Peyer's patch (tissue), 4 donors: Measurements from ENCODE around the gene SMCP. TPM values are rescaled to one million over a fixed set of nuclear protein-coding genes. Genes with fewer than 3 reads are reported as not detected.

Experiments used
- DNase-seq, 3 donors: peaks; one replicate each; pipeline ENCODE4 v3.0.0-alpha.2; 2017 to 2019
- H3K27ac ChIP-seq, 4 donors: fragments of 200-600 bp; sonication (generic); one replicate each; pipeline ENCODE4 v1.5.1; 2016 to 2019
- H3K27me3 ChIP-seq, 2 donors: fragments of 200-600 bp; sonication (generic); one replicate each; pipeline ENCODE4 v1.5.1; 2019
- H3K36me3 ChIP-seq, 3 donors: fragments of 200-600 bp; sonication (generic); one replicate each; pipeline ENCODE4 v1.5.1; 2016 to 2019
- H3K4me1 ChIP-seq, 4 donors: fragments of 200-600 bp; sonication (generic); one replicate each; pipeline ENCODE4 v1.5.1; 2016 to 2019
- H3K4me3 ChIP-seq, 4 donors: fragments of 200-600 bp; sonication (generic); 1 replicate in 3 of 4; 2 replicates in 1 of 4; pipeline ENCODE4 v1.5.1; 2016 to 2019; ENCODE audit warnings: mild to moderate bottlenecking in 1 of 4
- H3K9me3 ChIP-seq, 4 donors: fragments of 200-600 bp; sonication (generic); one replicate each; pipeline ENCODE4 v1.5.1; 2016 to 2019; ENCODE audit warnings: mild to moderate bottlenecking in 1 of 4
- CTCF ChIP-seq, 6 experiments: fragments of 450-650 bp in 4 of 6; fragments of 200-600 bp in 2 of 6; sonication (generic) in 1 of 6; IDR thresholded peaks; one replicate each; pipeline ENCODE4 v1.5.1; 2017 to 2019; ENCODE audit warnings: antibody characterized with exemption in 6 of 6, mild to moderate bottlenecking in 3 of 6, moderate library complexity in 1 of 6
- POLR2A ChIP-seq, 2 donors: fragments of 450-650 bp; IDR thresholded peaks; one replicate each; pipeline ENCODE4 v1.5.1; 2017; ENCODE audit warnings: antibody characterized with exemption in 2 of 2, mild to moderate bottlenecking in 2 of 2, moderate library complexity in 2 of 2
- total RNA-seq, 4 donors: library from RNA; depleted of rRNA; stranded (reverse); fragments of >200 nt; gene quantifications; one replicate each; pipeline ENCODE4 v1.1.0, GENCODE V29; 2016

The SMCP gene
- total RNA-seq, 4 donors from 2014 or later: not detected

GRCh38 chr1:152904688-152905440, 26.7 kb downstream of the SMCP start:
- no peaks in the 10 kb centered on the region for H3K36me3 ChIP-seq
- no peak for TF ChIP-seq CTCF (IDR thresholded peaks at IDR 0.05)
- TF ChIP-seq POLR2A (IDR thresholded peaks at IDR 0.05): no peak
- no peaks in the 10 kb centered on the region for H3K9me3 ChIP-seq
- no peak overlapping the region for H3K4me3 ChIP-seq
- no peaks in the 10 kb centered on the region for H3K27me3 ChIP-seq
- H3K4me1 ChIP-seq: no peaks in the 10 kb centered on the region
- no peak overlapping the region for H3K27ac ChIP-seq
- no peak for DNase-seq

GRCh38 chr1:152906023-152906565, 28.0 kb downstream of the SMCP start:
- no peak overlapping the region for H3K27ac ChIP-seq
- H3K36me3 ChIP-seq: no peaks in the 10 kb centered on the region
- no peaks in the 10 kb centered on the region for H3K4me1 ChIP-seq
- DNase-seq: no peak
- H3K9me3 ChIP-seq: peaks cover 0 to 4% (median 0%) of the 10 kb centered on the region in 4 donors
- no peaks in the 10 kb centered on the region for H3K27me3 ChIP-seq
- no peak overlapping the region for H3K4me3 ChIP-seq
- no peak for TF ChIP-seq CTCF (IDR thresholded peaks at IDR 0.05)
- no peak for TF ChIP-seq POLR2A (IDR thresholded peaks at IDR 0.05)

GRCh38 chr1:152907686-152908601, 29.8 kb downstream of the SMCP start, which contains the start of gene IVL:
TSS of gene IVL (plus strand) at chr1:152908546. CDS start at chr1:152909798, 1,252 bp downstream.
- peaks cover 0 to 4% (median 0%) of the 10 kb centered on the region in 4 donors for H3K9me3 ChIP-seq
- no peaks in the 10 kb centered on the region for H3K4me1 ChIP-seq
- no peaks in the 10 kb centered on the region for H3K27me3 ChIP-seq
- no peak within 1 kb of the TSS for H3K27ac ChIP-seq
- DNase-seq: no peak
- H3K4me3 ChIP-seq: no peak within 1 kb of the TSS
- no peaks in the 10 kb centered on the region for H3K36me3 ChIP-seq
- no peak for TF ChIP-seq POLR2A (IDR thresholded peaks at IDR 0.05)

GRCh38 chr1:152909206-152909605, 31.1 kb downstream of the SMCP start:
- no peak overlapping the region for H3K4me3 ChIP-seq
- H3K36me3 ChIP-seq: no peaks in the 10 kb centered on the region
- H3K9me3 ChIP-seq: peaks cover 0 to 4% (median 0%) of the 10 kb centered on the region in 4 donors
- H3K27ac ChIP-seq: no peak overlapping the region
- TF ChIP-seq POLR2A (IDR thresholded peaks at IDR 0.05) (no peak), CTCF (IDR thresholded peaks at IDR 0.05) (no peak)
- H3K27me3 ChIP-seq: no peaks in the 10 kb centered on the region
- DNase-seq: no peak
- H3K4me1 ChIP-seq: no peaks in the 10 kb centered on the region

- TF ChIP-seq CTCF (IDR thresholded peaks at IDR 0.05) (no peak), POLR2A (IDR thresholded peaks at IDR 0.05) (no peak)
- no peak overlapping the region for H3K27ac ChIP-seq
- DNase-seq: no peak
- H3K27me3 ChIP-seq: no peaks in the 10 kb centered on the region
- peaks cover 0 to 4% (median 0%) of the 10 kb centered on the region in 4 donors for H3K9me3 ChIP-seq
- H3K4me1 ChIP-seq: no peaks in the 10 kb centered on the region
- H3K36me3 ChIP-seq: no peaks in the 10 kb centered on the region
- no peak overlapping the region for H3K4me3 ChIP-seq
Observed at GRCh38 chr1:152912471-152912870, 34.3 kb downstream of the SMCP start.
